Suppressor macrophage treated with lipopolysaccharide for 1 hour (primary cell): Measurements from ENCODE around the gene CGREF1.
A peak's percentile ranks its signal among the peaks of the same experiment; 100 is the strongest.

Experiments used
- DNase-seq, 3 donors: peaks; one replicate each; pipeline ENCODE4 v3.0.0-alpha.2; 2020 to 2022

The CGREF1 gene, protein sequence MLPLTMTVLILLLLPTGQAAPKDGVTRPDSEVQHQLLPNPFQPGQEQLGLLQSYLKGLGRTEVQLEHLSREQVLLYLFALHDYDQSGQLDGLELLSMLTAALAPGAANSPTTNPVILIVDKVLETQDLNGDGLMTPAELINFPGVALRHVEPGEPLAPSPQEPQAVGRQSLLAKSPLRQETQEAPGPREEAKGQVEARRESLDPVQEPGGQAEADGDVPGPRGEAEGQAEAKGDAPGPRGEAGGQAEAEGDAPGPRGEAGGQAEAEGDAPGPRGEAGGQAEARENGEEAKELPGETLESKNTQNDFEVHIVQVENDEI

DNA sequence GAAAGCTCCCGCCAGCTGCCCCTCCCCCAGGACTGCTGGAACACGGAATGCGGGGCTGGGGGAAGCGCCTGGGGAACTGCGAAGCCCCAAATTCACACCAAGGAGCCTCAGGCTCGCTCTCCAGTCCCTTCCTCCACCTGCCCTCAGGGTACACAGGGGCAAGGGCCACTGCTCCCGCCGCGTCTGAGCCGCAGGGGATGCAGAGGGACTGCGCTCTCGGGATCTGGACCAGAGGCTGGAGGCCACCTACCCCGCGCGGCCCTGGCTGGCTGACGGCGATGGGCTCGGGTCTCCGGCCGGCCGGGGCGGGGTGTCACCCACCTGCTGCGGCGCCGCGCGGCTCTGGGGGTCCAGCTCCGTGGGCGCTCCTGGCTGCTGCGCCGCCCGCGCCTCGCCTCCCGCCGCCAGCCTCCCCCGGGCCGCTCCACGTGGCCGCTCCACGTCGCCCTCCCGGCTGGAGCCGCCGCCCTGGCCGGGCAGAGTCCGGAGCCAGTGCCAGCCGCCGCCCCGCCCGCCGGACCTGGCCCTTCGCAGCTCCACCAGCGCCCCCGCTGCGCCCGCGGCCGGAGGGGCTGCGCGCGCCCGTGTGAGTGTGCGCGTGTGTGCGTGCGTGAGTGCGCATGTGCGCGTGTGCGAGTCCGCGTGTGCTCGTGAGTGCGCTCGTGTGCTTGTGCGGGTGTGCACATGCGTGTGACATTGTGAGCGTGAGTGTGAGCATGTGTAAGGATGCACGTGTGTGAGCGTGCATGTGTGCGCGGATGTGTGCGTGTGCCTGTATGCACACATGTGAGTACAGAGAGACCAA lies at the start of gene CGREF1:
TSS of gene CGREF1 (minus strand) at position 604 of the 805 bp plus-strand sequence. CDS start 14,762 bp downstream, outside the sequence.
- DNase-seq, result peak in 2 of 3 donors; percentile 20 to 43

DNA sequence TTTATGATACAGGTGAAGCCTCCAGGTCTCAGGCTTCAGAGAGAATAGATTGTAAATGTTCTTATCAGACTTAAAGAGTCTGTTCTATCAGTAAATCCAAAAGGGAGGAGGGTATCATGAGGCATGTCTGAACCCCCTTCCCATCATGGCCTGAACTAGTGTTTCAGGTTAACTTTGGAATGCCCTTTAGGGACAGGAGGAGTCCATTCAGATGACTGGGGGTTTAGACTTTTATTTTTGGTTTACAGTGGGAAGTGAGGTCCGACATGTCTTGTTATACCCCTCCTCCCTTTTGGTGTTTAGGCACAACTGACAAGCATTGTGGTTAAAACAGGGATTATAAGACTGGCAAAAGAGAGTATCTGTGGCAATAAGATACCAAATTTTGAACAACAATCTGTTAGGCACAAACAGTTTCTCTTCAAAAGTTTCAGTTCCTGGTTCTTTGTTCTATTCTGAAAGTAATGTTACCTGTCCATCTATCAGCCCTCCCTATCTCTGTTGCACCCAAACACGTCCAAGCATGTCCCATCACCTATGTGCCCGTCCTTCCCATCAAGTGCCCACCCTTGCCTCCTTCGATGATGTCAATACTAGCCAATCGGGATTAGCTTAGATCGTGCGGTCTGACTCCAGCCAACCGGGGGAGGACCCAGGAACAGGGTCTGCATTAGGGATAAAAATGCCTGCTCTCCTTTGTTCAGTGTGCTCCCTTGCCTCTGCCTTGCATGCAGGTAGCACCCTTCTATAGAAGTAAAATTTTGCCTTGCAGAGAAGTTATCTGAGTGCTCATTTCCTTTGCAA lies 46.2 kb upstream of the CGREF1 start:
- DNase-seq, result no peak

DNA sequence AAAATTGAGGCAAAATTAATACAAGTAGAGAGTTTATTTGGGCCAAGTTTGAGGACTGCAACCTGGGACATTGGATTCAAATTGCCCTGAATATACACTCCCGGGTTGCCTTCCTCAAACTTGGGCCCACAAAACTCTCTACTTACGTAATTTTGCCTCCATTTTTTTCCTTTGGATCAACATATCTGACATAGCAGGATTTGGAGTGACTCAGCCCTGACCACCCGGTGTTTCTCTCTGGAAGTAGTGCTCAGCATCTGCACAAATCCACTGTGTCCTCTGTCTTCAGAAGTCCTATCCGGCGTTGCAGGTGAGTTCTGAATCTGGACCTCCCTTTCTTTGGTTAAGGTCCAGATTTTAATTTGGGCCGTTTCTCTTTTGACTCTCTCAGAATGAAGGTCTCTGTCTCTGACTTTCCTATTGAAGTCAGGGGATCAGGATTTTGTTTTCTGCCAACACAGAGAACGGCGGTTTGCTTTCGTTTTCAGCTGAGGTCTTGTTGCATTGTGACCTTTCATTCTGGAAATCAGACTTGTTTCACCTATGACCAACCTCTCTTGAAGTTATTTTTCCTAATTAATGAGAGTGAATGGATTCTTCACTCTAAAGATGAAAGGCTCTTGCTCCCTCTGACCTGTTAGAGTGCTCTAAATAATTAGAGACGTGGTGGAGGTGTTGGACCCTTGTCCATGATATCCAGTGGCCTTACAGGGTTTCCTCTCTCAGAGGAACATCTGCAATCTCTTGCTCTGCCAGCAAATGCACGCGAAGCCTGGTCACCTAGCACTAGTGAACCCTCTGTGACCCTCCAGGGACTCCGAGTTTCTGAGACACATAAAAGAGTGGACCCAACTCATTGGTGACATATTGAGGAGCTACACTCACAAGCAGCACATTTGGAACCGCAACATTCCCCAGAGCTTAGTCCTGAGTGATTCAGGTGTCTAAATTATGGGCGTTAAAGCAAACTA lies 43.5 kb upstream of the CGREF1 start:
- peak in 2 of 3 donors; percentile 24 to 28 for DNase-seq

DNA sequence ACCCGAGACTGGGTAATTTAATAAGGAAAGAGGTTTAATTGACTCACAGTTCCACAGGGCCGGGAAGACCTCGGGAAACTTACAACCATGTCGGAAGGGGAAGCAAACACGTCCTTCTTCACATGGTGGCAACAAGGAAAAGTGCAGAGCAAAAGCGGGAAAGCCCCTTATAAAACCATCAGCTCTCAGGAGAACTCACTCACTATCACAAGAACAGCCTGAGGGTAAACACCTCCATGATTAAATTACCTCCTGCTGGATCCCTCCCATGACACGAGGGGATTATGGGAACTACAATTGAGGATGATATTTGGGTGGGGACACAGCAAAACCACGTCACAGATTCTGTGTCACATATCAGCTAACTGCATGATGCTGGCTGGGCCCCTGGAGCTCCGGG lies 41.3 kb upstream of the CGREF1 start:
- DNase-seq, result no peak

DNA sequence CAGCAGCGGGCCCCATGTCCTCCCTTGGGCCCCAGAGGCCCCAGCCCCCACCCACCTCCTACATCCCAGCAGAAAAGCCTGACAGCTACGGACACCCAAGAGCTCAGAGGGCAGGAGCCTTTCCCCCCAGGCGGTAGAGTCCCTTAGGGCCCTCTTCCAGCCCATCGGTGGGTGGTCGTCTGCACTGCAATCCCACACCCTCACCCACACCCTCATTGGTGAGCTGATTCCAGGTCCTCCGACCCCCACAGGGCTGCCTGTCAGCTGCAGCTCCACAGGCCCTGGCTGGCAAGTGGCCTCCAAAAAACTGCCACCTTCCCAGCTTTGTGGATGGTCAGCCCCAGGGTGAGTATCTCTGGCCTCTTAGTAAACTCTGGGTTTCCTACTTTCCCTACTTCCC lies 40.3 kb upstream of the CGREF1 start:
- no peak for DNase-seq

DNA sequence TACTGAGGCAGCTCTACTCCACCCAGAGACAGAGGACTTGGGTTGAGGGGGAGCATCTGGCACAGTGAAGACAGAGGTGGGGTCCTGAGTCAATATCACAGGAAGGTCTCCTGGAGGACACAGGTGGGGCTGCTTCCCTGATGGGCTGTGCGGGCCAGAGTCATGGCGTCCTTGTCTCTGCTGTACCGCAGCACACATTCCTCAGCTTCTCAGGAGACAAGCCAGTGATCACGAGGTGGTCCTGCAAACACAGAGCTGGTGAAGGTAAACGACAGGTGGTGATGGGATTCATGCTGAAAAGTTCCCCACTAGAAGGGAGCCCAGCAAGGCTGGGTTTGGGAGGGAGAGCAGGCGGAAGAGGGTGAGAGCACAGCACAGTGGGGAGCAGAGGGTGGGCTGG lies 39.5 kb upstream of the CGREF1 start:
- no peak for DNase-seq

DNA sequence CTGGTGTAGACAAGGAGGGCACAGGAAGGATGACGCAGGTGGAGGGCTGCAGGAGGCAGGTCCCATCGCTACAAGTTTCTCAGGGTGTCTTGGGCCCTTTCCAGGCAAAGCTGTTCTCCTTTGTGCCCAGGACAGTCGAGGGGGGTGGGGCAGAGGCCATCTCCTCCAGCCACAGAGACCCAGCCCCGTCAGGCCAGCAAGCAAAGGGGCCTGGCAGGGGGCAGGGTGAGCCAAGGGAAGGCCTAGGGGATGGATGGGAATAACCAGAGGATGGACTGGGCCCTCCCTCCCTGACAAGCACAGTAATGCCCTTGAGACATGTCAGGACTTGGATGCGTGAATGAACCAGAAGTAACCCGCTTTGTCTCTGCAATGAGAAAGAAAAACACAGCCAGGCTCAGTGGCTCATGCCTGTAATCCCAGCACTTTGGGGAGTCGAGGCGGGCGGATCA lies 36.2 kb upstream of the CGREF1 start:
- DNase-seq, result no peak

DNA sequence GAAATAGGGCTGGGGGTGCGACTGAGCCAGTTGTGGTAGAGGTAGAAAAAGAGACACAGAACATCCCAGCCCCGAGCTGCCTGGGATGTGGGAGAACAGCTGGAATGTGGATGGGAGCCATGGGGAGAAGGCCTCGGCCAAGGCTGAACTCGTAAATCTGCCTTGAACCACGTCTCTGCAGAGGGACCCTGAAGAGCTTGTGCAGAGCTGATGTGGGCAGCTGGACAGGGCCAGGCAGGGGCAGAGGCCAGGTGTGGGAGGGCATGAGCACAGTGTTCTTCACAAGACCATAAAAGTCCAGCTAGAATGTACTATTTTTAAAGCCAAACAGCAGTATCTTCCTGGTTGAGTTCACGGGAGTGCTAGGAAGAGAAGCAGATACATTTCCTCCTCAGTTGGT lies 35.6 kb upstream of the CGREF1 start:
- no peak for DNase-seq

DNA sequence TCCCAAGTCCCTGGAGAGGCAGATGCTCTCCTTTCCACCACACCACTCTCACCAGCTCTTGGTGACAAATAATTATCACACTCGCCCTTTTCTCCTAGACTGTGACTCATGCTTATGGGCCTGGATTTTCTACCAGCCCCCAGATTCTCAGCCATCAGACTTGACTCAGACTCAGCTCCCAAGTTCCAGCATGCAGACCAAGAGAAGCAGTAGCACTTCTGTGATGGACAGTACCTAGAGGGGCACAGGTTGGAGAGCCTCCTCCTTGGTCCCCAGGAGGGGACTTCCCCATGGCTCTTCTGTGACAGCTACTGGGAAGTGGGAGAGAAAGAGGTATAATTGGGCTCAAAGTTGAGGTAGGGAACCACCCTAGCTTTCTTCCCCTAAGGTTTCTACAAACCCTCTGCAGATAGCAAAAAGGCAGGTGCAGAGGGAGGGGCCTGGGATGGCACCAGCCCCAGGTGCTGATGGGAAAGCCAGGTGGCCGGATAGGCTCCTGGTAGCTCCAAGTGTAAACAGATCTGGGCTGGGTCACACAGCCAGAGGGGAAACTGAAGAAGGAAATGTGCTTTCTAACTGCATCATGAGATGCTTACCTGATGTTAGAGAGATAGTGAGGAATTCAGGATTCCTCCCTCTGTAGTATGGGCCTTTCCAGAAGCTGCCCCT lies 34.0 kb upstream of the CGREF1 start:
- DNase-seq, result peak; percentile 55 to 70 (median 64)

DNA sequence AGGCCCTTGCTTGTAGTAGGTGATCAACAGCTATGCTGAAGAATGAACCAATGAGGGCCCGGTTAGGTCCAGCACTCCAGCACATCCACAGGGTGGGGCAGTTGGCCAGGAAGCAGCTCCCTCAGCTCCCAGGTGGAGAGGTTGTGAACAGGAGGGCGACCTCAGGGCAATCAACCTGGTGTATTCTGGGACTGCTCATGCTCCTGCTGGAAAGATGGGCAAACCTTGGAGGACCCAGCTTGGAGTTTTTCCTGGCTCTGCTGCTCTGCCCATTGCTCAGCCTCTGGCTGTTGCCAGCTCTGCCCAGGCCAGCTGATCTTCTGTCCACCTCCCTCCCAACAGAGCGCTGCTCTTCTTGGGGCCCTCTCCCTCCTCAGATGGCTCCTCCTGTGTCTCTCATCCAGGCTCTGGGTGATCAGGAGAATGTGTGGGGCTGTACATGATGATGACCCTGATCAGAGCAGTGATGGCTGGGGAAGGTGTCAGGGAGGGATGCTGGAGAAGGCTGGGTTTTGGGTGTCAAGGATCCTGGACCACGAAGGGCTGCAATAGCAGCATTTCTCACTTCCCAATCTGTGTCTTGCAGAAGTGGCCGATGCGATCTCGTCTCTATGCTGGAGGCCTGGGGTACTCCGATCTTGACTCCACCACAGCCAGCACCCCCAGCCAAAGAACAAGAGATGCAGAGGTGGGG lies 33.3 kb upstream of the CGREF1 start:
- DNase-seq, result no peak

DNA sequence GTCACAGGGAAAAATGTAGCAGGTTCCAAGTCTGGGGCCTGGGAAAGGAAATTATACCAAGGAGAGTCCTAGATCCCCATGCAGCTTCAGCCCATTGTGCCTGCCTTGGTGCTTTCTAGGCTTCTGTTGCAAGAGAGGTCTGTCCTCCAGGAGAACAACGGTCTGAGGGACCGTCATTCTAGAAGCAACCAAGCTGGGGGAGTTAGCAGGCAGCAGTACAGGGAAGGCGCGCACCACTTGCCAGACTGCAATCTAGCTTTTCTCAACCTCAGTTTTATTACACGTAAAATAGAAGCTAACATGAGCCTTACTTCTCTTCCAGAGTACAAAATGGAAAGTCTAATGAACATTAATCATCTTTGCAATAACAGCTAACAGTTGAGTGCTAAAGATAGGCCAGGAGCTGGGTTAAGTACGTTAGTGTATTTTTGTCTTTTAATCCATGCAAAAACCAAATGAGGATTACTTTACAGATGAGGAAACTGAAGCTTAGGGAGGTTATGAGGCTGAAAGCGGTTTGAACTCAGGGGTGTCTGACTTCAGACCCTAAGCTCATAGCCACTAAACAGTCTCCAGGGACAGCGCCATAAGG lies 31.8 kb upstream of the CGREF1 start:
- DNase-seq, result no peak

DNA sequence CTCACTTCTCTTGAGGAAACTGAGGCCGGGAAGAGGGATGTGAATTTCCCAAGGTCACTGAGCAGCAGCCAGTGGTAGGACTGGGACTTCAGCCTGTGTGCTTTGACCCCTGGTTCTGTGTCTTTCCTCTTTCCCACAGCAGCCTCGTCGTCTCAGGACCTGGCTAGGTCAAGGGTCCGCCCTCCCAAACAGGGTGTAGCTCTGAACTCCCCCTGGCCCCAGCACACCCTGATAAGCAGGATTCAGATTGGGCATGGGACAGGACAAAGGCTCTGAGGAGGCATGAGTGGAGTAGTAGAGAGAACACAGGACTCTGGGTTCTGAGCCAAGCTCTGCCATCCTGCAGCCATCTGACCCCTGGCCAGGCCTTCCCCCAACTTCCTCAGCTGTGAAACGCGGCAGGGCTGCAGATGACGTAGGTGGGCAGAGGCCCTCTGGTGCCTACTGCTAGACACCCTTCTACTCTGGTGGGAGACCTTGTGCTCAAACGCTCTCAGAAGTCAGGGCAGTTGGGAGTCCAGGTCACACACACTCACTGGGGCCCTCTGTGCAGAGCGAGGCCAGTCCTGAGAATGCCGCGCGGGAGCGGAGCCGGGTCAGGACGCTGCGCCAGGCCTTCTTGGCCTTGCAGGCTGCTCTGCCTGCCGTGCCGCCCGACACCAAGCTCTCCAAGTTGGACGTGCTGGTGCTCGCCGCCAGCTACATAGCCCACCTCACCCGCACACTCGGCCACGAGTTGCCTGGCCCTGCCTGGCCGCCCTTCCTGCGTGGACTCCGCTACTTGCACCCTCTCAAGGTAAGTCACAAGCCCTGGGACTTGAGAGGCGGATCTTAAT lies 30.9 kb upstream of the CGREF1 start:
- no peak for DNase-seq

DNA sequence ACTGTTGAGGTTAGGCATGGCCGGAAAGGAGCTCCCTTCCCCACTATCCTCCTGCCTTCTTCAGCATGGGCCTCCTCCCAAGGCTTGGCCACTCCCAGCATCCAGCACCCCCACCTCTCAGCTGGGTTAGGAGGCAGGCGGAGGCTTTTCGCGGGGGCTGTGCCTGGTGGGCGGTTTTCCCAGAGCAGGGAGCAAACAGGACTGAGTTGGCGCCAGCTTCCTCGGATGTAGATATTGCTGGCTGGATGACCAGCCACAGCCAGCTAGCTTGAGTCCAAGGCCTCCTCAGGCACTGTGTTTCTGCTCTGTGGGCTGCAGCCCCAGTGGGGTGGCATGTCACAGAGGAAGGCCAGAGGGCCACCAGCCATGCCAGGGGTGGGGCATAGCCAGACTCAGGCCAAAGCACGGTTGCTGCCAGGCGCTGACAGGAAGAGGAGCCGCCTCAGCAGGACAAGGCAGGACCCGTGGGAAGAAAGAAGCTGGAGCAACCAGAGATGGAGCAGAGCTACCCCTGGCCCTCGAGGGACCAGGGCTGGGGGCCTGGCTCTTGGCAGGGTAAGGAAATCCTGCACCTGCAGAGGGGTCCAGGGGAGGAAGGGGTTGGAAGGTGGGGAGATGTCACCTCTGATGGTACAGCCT lies 30.0 kb upstream of the CGREF1 start, which contains the start of gene TCF23:
TSS of gene TCF23 (plus strand) at position 204 of the 639 bp plus-strand sequence. CDS start at position 334, 130 bp downstream.
- no peak for DNase-seq

DNA sequence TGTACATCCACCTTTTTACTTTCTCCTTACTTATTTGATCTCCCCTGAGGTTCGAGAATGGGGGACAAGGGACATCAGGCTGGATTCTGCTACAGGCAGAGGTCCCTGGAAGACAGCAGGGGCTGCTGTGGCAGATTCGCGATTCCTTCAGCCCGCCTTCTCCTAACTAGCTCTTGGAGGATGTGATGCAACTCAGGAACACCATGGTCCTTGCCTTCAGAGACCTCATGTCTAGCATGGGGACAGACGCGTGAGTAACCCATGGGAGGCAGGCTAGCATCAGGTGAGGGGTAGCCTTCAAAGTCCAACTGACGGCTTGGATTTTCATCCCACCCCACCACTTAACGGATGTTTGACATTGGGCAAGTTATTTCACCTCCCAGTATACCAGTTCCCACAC lies 29.0 kb upstream of the CGREF1 start:
- no peak for DNase-seq

DNA sequence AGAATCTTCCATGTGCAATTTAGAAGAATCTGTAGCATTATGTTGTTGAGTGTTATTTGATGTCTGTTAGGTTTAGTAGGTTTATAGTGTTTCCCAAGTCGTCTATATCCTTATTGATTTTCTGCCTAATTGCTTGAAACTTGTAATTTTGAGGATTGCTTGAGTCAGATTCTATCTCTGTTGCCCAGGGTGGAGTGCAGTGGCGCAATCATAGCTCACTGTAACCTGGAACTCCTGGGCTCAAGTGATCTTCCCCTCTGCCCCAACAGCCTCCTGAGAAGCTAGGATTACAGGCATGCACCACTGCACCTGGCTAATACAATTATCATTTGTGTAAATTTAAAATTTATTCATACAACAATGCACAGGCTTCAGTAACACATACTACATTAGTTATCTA lies 26.8 kb upstream of the CGREF1 start:
- DNase-seq, result no peak

DNA sequence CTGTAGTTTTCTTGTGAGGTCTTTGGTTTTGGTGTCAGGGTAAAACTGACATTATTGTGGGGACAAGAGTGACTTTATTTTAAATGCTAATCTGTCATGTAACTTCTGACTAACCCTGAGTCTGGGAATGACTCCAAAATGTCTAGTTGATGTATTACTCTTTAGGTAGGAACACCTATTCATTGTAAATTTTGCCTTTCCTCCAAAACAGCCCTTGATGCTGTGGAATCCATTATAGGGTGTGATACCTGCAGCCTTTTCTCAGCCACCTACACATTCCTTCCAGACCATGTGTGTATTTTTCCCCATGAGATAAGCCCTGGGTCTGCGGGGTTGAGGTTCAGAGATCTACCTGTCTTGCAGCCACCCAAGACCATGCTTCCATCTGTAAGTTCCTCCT lies 24.4 kb upstream of the CGREF1 start:
- DNase-seq, result no peak

DNA sequence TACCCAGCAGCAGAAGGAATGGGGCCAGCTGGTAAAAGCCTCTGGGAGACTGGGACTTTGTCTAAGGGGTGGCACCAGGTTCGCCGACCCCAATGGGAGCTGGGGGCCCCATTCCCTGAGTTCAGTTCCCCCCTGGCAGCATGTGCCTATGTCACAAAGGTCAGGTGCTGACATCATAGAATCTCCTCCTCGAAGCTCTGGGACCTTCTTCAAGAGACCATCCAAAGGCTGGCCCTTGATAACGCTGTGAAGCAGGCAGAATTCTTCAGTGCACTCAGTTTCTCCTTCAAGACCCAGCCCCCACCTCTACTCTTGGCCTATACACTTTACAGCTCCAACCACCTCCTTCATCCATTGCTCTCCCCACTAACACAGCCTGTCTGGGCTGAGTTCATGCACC lies 20.4 kb upstream of the CGREF1 start, which contains the start of gene PRR30:
TSS of gene PRR30 (minus strand) at position 101 of the 400 bp plus-strand sequence. CDS start 1,081 bp downstream, outside the sequence.
- no peak for DNase-seq

DNA sequence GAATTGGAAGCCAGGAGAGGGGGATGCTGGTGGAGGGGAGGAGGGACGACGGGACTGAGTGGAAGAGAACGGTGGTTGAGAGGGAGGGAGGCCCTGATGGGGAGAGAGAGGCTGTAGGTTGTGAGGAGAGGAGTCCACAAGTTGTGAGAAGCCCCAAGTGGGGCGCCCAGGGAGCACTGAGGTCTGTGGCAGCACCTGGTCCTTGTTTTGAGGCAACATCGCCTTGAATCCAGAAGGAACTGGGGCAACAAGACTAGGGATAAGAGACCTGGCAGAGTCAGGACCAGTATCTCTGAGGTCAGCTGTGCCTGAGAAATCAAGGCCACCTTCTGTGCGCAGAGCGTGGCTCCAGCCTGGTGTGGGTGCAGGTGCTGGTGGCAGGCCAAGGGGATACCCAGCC lies 19.2 kb upstream of the CGREF1 start:
- DNase-seq, result no peak
